Hepatocyte (in vitro differentiated cells): ENCODE measurements around the gene AEBP1. TPM values are rescaled to one million over a fixed set of nuclear protein-coding genes. Genes with fewer than 3 reads are reported as not detected.

Source experiments
- DNase-seq: peaks from one replicate; pipeline ENCODE4 v3.0.0-alpha.2; 2016; ENCODE audit warnings: low spot score
- H2AFZ ChIP-seq: fragments of 200-600 bp; sonication (generic); 2 replicates; pipeline ENCODE4 v1.6.0; 2016; ENCODE audit warnings: antibody characterized with exemption, mild to moderate bottlenecking
- H3K27ac ChIP-seq: fragments of 200-600 bp; sonication (generic); 2 replicates; pipeline ENCODE4 v1.5.1; 2016; ENCODE audit warnings: mild to moderate bottlenecking
- H3K27me3 ChIP-seq: fragments of 200-600 bp; sonication (generic); 2 replicates; pipeline ENCODE4 v1.6.1; 2016
- H3K36me3 ChIP-seq: fragments of 200-600 bp; sonication (generic); replicated peaks from 2 replicates; pipeline ENCODE4 v1.5.1; 2016; ENCODE audit warnings: low read depth; ENCODE audit not compliant: insufficient read depth
- H3K4me1 ChIP-seq: fragments of 200-600 bp; sonication (generic); 2 replicates; pipeline ENCODE4 v1.5.1; 2016; ENCODE audit warnings: mild to moderate bottlenecking, moderate library complexity; ENCODE audit not compliant: insufficient read depth
- H3K4me2 ChIP-seq: fragments of 200-600 bp; sonication (generic); 2 replicates; pipeline ENCODE4 v1.6.0; 2016
- H3K4me3 ChIP-seq: fragments of 200-600 bp; sonication (generic); 2 replicates; pipeline ENCODE4 v1.5.1; 2016; ENCODE audit warnings: mild to moderate bottlenecking
- H3K79me2 ChIP-seq: fragments of 200-600 bp; sonication (generic); 2 replicates; pipeline ENCODE4 v1.6.0; 2017; ENCODE audit warnings: mild to moderate bottlenecking
- H3K9me2 ChIP-seq: fragments of 200-600 bp; sonication (generic); replicated peaks from 2 replicates; pipeline ENCODE4 v1.6.0; 2017; ENCODE audit warnings: mild to moderate bottlenecking; ENCODE audit not compliant: insufficient read depth
- H3K9me3 ChIP-seq: fragments of 200-600 bp; sonication (generic); 2 replicates; pipeline ENCODE4 v1.5.1; 2016; ENCODE audit warnings: low read depth, mild to moderate bottlenecking
- H4K20me1 ChIP-seq: fragments of 200-600 bp; sonication (generic); 2 replicates; pipeline ENCODE4 v1.6.0; 2016; ENCODE audit warnings: mild to moderate bottlenecking; ENCODE audit not compliant: insufficient read depth, poor library complexity, severe bottlenecking
- EZH2 ChIP-seq: fragments of 200-600 bp; sonication (generic); IDR thresholded peaks from 2 replicates; pipeline ENCODE4 v1.6.1; 2016; ENCODE audit warnings: antibody characterized with exemption, mild to moderate bottlenecking, borderline replicate concordance
- EZH2phosphoT487 ChIP-seq: fragments of 200-600 bp; sonication (generic); IDR thresholded peaks from one replicate; pipeline ENCODE4 v1.6.1; 2018; ENCODE audit warnings: antibody characterized with exemption, mild to moderate bottlenecking, low read depth, moderate library complexity; ENCODE audit not compliant: unreplicated experiment, severe bottlenecking
- WGBS: methylation state at CpG from one replicate; pipeline ENCODE4 v1.1.6; 2016; ENCODE audit warnings: low lambda C conversion rate; ENCODE audit errors: missing lambda C conversion rate; 5-methylcytosine and 5-hydroxymethylcytosine counted together
- polyA plus RNA-seq: library from polyadenylated mRNA; unstranded; fragments of >200 nt; fragmentation: Nextera tagmentation; extraction: Ambion mirVana; gene quantifications from 2 replicates; pipeline ENCODE4 v1.2.1, GENCODE V29; 2016
- total RNA-seq: library from RNA; depleted of rRNA; stranded (reverse); fragments of >200 nt; gene quantifications from 2 replicates; pipeline ENCODE4 v1.2.3, GENCODE V29; 2014
- TF ChIP-seq, protein P1 (sequence below): fragments of 200-600 bp; sonication (generic); IDR thresholded peaks from 2 replicates; pipeline ENCODE4 v1.5.1; 2016; ENCODE audit warnings: antibody characterized with exemption, mild to moderate bottlenecking; ENCODE audit not compliant: poor library complexity

The AEBP1 gene
- total and polyA plus RNA-seq, 2 experiments from 2014 or later = 26.7 to 108 TPM

DNA sequence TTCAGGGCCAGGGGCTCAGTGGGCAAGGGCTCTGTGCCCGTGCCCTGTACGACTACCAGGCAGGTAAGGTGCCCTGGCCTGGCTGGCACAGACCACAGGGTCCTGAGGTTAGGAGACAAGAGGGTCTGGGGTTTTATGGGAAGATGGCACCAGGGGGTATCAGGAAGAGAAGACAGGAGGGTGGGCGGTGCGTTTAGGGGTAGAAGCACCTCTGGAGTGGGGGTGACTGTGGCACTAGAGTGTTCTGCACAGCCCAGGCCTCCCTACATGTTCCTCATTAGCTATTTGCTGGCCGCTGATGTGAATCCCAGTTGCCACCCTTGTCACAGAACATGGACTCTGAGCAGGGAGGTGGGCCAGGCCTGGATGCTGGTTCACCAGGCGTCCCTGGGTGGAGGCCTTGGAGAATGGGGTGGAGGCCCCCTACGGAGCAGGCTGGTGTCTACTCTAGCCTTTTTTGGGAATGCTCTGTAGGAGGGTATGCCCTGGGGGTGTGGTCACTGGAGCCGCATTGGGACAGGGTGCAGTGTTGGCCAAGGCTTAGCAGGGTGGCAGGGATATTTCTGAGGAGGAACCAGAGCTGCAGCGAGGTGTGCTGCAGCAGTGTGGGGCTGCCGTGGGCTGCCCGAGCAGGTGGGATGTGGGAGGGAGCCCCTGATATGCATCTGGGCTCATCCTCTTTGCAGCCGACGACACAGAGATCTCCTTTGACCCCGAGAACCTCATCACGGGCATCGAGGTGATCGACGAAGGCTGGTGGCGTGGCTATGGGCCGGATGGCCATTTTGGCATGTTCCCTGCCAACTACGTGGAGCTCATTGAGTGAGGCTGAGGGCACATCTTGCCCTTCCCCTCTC lies 43.8 kb upstream of the AEBP1 start:
- 95% methylated on average over 20 of the region's 21 CpGs for WGBS

DNA sequence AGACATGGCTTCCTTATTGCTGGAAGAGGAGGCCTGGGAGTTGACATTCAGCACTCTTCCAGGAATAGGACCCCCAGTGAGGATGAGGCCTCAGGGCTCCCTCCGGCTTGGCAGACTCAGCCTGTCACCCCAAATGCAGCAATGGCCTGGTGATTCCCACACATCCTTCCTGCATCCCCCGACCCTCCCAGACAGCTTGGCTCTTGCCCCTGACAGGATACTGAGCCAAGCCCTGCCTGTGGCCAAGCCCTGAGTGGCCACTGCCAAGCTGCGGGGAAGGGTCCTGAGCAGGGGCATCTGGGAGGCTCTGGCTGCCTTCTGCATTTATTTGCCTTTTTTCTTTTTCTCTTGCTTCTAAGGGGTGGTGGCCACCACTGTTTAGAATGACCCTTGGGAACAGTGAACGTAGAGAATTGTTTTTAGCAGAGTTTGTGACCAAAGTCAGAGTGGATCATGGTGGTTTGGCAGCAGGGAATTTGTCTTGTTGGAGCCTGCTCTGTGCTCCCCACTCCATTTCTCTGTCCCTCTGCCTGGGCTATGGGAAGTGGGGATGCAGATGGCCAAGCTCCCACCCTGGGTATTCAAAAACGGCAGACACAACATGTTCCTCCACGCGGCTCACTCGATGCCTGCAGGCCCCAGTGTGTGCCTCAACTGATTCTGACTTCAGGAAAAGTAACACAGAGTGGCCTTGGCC lies 43.0 kb upstream of the AEBP1 start:
- H3K4me2 ChIP-seq = no peak overlapping the region
- WGBS = 98% methylated on average over 8 of the region's 8 CpGs
- H3K4me3 ChIP-seq = no peak overlapping the region
- H3K27me3 ChIP-seq = no peaks in the 10 kb centered on the region
- H3K9me2 ChIP-seq = no peaks in the 10 kb centered on the region
- H3K36me3 ChIP-seq = no peaks in the 10 kb centered on the region
- DNase-seq = no peak
- no peaks in the 10 kb centered on the region for H3K4me1 ChIP-seq
- H3K27ac ChIP-seq = no peak overlapping the region
- H2AFZ ChIP-seq = no peak overlapping the region
- H3K9me3 ChIP-seq = no peaks in the 10 kb centered on the region
- H3K79me2 ChIP-seq = no peaks in the 10 kb centered on the region
- TF ChIP-seq, protein P1, sequence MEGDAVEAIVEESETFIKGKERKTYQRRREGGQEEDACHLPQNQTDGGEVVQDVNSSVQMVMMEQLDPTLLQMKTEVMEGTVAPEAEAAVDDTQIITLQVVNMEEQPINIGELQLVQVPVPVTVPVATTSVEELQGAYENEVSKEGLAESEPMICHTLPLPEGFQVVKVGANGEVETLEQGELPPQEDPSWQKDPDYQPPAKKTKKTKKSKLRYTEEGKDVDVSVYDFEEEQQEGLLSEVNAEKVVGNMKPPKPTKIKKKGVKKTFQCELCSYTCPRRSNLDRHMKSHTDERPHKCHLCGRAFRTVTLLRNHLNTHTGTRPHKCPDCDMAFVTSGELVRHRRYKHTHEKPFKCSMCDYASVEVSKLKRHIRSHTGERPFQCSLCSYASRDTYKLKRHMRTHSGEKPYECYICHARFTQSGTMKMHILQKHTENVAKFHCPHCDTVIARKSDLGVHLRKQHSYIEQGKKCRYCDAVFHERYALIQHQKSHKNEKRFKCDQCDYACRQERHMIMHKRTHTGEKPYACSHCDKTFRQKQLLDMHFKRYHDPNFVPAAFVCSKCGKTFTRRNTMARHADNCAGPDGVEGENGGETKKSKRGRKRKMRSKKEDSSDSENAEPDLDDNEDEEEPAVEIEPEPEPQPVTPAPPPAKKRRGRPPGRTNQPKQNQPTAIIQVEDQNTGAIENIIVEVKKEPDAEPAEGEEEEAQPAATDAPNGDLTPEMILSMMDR = no peak
- TF ChIP-seq EZH2 (no peak), EZH2phosphoT487 (no peak)
- no peaks in the 10 kb centered on the region for H4K20me1 ChIP-seq

More for the DNA sequence above, 43.8 kb upstream of the AEBP1 start:
- DNase-seq = no peak
- Histone ChIP-seq H3K9me2 (no peaks in the 10 kb centered on the region), H3K79me2 (no peaks in the 10 kb centered on the region), H3K36me3 (no peaks in the 10 kb centered on the region), H3K27me3 (no peaks in the 10 kb centered on the region), H3K9me3 (no peaks in the 10 kb centered on the region), H4K20me1 (no peaks in the 10 kb centered on the region), H3K4me3 (no peak overlapping the region), H3K4me1 (no peaks in the 10 kb centered on the region), H2AFZ (no peak overlapping the region), H3K27ac (no peak overlapping the region), H3K4me2 (no peak overlapping the region)
- TF ChIP-seq EZH2 = no peak
- no peak for TF ChIP-seq EZH2phosphoT487
- TF ChIP-seq, protein P1 = no peak

DNA sequence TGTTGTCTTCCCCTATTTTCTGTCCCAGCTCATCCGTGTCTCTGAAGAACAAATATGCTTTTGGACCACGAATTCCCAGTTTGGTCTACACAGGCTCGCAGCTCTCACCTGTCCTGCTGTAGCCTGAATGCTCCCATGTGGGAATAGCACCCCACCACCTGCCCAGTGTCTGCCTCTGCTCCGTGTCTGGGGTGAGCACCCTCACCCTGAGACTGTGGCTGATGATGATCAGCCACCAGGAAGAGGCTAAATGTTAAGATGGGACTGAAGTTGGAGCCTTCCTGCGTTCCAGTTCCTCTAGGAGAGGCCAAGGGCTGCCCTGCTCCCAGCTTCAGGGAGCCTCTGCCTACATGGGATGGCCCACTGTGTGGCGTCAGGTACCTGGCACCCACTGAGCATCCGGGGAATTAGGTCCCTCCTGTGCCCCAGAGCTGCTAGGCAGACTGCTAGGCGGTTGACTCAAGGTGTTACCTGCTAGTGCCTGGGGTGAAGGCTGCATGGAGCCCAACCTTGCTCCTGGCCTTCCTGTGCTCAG lies 42.4 kb upstream of the AEBP1 start:
- TF ChIP-seq EZH2phosphoT487 = no peak
- TF ChIP-seq, protein P1 = no peak
- TF ChIP-seq EZH2 = no peak
- Histone ChIP-seq H3K9me2 (no peaks in the 10 kb centered on the region), H3K27me3 (no peaks in the 10 kb centered on the region), H3K4me1 (no peaks in the 10 kb centered on the region), H3K9me3 (no peaks in the 10 kb centered on the region), H3K36me3 (no peaks in the 10 kb centered on the region), H3K79me2 (no peaks in the 10 kb centered on the region), H3K27ac (no peak overlapping the region), H3K4me3 (no peak overlapping the region), H4K20me1 (no peaks in the 10 kb centered on the region), H2AFZ (no peak overlapping the region), H3K4me2 (no peak overlapping the region)
- DNase-seq = no peak
- 97% methylated on average over 8 of the region's 8 CpGs for WGBS
